MM.1S (cell line): ENCODE data around the gene CYP20A1.
A peak's percentile ranks its signal among the peaks of the same experiment; 100 is the strongest.
"Not testable (repeated sequence)": the region's sequence is repeated elsewhere in the genome, so short reads cannot be mapped to it uniquely, and the experiment has no call there.

Experiments used
- DNase-seq: peaks from one replicate; pipeline ENCODE4 v3.0.0-alpha.2; 2015
- H2AFZ ChIP-seq: fragments of 300-600 bp; sonication (generic); 2 replicates; pipeline ENCODE4 v1.6.0; 2016; ENCODE audit warnings: antibody characterized with exemption, low read length
- H3F3A ChIP-seq: fragments of 300-600 bp; sonication (generic); 2 replicates; pipeline ENCODE4 v1.6.1; 2016; ENCODE audit warnings: mild to moderate bottlenecking, antibody characterized with exemption, low read length, moderate library complexity, mixed read lengths; ENCODE audit not compliant: insufficient read depth
- H3K27ac ChIP-seq: fragments of 300-600 bp; sonication (generic); 2 replicates; pipeline ENCODE4 v1.5.1; 2016; ENCODE audit warnings: mild to moderate bottlenecking, low read length
- H3K27me3 ChIP-seq: fragments of 300-600 bp; sonication (generic); replicated peaks from 2 replicates; pipeline ENCODE4 v1.6.0; 2016; ENCODE audit warnings: low read length; ENCODE audit not compliant: insufficient read depth
- H3K36me3 ChIP-seq: fragments of 300-600 bp; sonication (generic); replicated peaks from 2 replicates; pipeline ENCODE4 v1.6.1; 2016; ENCODE audit warnings: mild to moderate bottlenecking, low read length, mixed read lengths; ENCODE audit not compliant: insufficient read depth
- H3K4me1 ChIP-seq: fragments of 300-600 bp; sonication (generic); 2 replicates; pipeline ENCODE4 v1.6.1; 2016; ENCODE audit warnings: low read length, mixed read lengths
- H3K4me2 ChIP-seq: fragments of 300-600 bp; sonication (generic); 2 replicates; pipeline ENCODE4 v1.6.0; 2016; ENCODE audit warnings: low read depth, low read length
- H3K4me3 ChIP-seq: fragments of 300-600 bp; sonication (generic); 2 replicates; pipeline ENCODE4 v1.5.1; 2016; ENCODE audit warnings: low read length, mixed read lengths
- H3K79me2 ChIP-seq: fragments of 300-600 bp; sonication (generic); 2 replicates; pipeline ENCODE4 v1.6.1; 2016; ENCODE audit warnings: mixed run types, low read length, mixed read lengths
- H3K9ac ChIP-seq: fragments of 300-600 bp; sonication (generic); 2 replicates; pipeline ENCODE4 v1.6.1; 2016; ENCODE audit warnings: low read length, mixed read lengths
- H3K9me2 ChIP-seq: fragments of 300-600 bp; sonication (generic); replicated peaks from 2 replicates; pipeline ENCODE4 v1.6.1; 2016; ENCODE audit warnings: mild to moderate bottlenecking, low read length, mixed read lengths; ENCODE audit not compliant: insufficient read depth
- H3K9me3 ChIP-seq: fragments of 300-600 bp; sonication (generic); replicated peaks from 2 replicates; pipeline ENCODE4 v1.6.1; 2016; ENCODE audit warnings: mild to moderate bottlenecking, low read length, mixed read lengths; ENCODE audit not compliant: insufficient read depth
- H4K20me1 ChIP-seq: fragments of 300-600 bp; sonication (generic); 2 replicates; pipeline ENCODE4 v1.6.1; 2016; ENCODE audit warnings: mild to moderate bottlenecking, low read length, moderate library complexity, mixed read lengths; ENCODE audit not compliant: insufficient read depth
- CTCF ChIP-seq: fragments of 300-600 bp; sonication (generic); IDR thresholded peaks from 2 replicates; pipeline ENCODE4 v1.5.1; 2016; ENCODE audit warnings: antibody characterized with exemption, low read length, mixed read lengths
- EZH2 ChIP-seq: fragments of 300-600 bp; sonication (generic); optimal IDR thresholded peaks from 2 replicates; pipeline ENCODE3; 2017; ENCODE audit warnings: low read depth, mild to moderate bottlenecking, antibody characterized with exemption, low read length, mixed read lengths
- EZH2phosphoT487 ChIP-seq: fragments of 300-600 bp; sonication (generic); IDR thresholded peaks from 2 replicates; pipeline ENCODE4 v1.6.1; 2018; ENCODE audit warnings: antibody characterized with exemption, low read length

Gene CYP20A1

DNA sequence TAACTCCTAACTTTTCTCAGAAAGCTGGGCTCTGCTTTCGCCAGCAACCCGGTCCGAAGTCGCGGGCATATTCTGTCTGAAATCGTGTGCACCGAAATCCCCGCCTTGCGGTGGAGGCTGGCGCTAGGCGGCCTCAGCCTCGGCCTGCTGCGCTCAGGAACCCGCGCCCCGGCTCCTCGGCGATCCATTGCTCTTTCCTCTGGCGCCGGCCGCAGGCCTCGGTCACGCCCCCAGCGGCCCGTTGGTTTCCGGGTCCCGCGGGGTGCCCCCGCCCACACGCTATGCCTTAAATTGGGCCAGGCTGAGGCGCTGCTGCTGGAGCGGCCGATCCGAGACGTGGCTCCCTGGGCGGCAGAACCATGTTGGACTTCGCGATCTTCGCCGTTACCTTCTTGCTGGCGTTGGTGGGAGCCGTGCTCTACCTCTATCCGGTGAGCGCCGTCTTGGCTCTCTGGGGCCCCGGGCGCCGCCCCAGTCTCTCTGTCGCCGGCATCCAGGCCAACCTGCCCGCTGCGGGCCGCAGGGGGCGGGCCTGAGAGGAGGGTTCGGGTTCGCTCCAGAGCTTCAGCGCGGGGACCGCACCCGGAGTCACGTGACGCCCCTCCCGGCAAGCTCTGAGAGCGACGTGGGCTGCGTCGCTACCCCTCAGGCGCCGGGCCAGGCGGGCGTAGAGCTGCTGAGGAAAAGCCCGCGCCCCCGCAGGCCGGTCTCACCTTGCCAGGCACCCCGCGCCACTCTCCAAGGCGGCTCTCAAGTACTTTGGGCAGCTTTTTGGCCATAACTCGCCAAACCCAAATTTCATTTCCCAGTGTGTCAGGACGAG lies at the start of gene CYP20A1:
Gene CYP20A1, plus strand, starts transcription at position 315 of the 823 bp plus-strand sequence. Its CDS starts 45 bp downstream, at position 360.
- H3F3A ChIP-seq: 0 out of 2 replicates have a peak, but pooled peaks cover 5% of the 10 kb centered on the region
- H4K20me1 ChIP-seq: no peaks in the 10 kb centered on the region
- H3K36me3 ChIP-seq: no peaks in the 10 kb centered on the region; the same call in 1 of the 2 replicates
- H3K79me2 ChIP-seq: peaks cover 38% of the 10 kb centered on the region
- peak within 1 kb of the TSS; percentile 88 for H3K9ac ChIP-seq
- peak within 1 kb of the TSS; percentile 90 for H3K27ac ChIP-seq
- H2AFZ ChIP-seq: peak within 1 kb of the TSS; percentile 84
- no peaks in the 10 kb centered on the region for H3K9me3 ChIP-seq
- H3K4me2 ChIP-seq: peak within 1 kb of the TSS; percentile 70
- peak; percentile 97 for DNase-seq
- TF ChIP-seq EZH2 (no peak), CTCF (peak; percentile 23)
- H3K9me2 ChIP-seq: no peaks in the 10 kb centered on the region
- peaks cover 7% of the 10 kb centered on the region for H3K4me1 ChIP-seq
- H3K27me3 ChIP-seq: no peaks in the 10 kb centered on the region
- H3K4me3 ChIP-seq: peak within 1 kb of the TSS; percentile 75

GRCh38 chr2:203190547-203190946 lies 48.3 kb upstream of the CYP20A1 start:
- H3K27ac ChIP-seq, DNase-seq, H3K4me2 ChIP-seq, H3K4me3 ChIP-seq, H2AFZ ChIP-seq, H3K4me1 ChIP-seq, H3K9me2 ChIP-seq, H3F3A ChIP-seq, H3K9me3 ChIP-seq, H3K79me2 ChIP-seq, H3K36me3 ChIP-seq, H3K9ac ChIP-seq, H4K20me1 ChIP-seq, H3K27me3 ChIP-seq: not testable (repeated sequence)

DNA sequence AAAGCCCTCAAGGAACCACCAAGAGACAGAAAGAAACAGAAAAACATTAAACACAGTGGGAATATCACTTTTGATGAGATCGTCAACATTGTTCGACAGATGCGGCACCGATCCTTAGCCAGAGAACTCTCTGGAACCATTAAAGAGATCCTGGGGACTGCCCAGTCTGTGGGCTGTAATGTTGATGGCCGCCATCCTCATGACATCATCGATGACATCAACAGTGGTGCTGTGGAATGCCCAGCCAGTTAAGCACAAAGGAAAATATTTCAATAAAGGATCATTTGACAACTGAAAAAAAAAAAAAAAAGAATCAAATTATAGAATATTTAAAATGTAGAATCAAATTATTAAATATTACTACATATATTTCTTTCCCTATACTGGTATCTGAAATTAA lies 47.8 kb upstream of the CYP20A1 start:
- H3K9me2 ChIP-seq, H2AFZ ChIP-seq, H3K4me3 ChIP-seq, H3K27me3 ChIP-seq, H3K4me1 ChIP-seq, H3K4me2 ChIP-seq, H3K9me3 ChIP-seq, H3K9ac ChIP-seq, H3K27ac ChIP-seq, H3F3A ChIP-seq, H3K36me3 ChIP-seq, H3K79me2 ChIP-seq, H4K20me1 ChIP-seq, DNase-seq: not testable (repeated sequence)

DNA sequence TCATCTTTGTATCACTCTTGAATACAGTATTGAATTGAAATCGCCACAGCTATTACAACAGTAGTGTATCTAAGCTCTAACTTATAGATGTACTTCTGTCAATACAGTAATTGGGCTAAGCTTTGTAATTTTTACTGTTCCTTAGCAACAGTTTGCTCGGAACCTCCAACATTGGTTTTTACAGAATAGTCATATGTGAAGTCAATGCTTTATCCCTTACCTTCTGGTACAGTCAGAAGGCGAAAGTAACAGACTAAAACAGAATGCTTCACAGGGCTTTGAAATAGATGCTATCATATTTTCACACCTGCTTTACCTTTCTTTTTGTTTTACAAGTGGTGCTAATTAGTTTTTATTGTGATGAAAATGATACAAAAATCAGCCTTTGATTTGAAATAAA lies 46.9 kb upstream of the CYP20A1 start:
- Histone ChIP-seq H3K9ac (no peak overlapping the region), H3K9me2 (no peaks in the 10 kb centered on the region), H3F3A (no peaks in the 10 kb centered on the region), H3K79me2 (no peaks in the 10 kb centered on the region), H3K9me3 (no peaks in the 10 kb centered on the region), H3K4me1 (no peaks in the 10 kb centered on the region), H3K4me3 (no peak overlapping the region), H4K20me1 (no peaks in the 10 kb centered on the region), H3K27ac (no peak overlapping the region), H2AFZ (no peak overlapping the region), H3K4me2 (no peak overlapping the region), H3K27me3 (no peaks in the 10 kb centered on the region), H3K36me3 (no peaks in the 10 kb centered on the region)
- TF ChIP-seq EZH2phosphoT487 (no peak), EZH2 (no peak), CTCF (no peak)
- DNase-seq: no peak
